ENCODE data around the gene TNFRSF18.

Gene TNFRSF18

DNA sequence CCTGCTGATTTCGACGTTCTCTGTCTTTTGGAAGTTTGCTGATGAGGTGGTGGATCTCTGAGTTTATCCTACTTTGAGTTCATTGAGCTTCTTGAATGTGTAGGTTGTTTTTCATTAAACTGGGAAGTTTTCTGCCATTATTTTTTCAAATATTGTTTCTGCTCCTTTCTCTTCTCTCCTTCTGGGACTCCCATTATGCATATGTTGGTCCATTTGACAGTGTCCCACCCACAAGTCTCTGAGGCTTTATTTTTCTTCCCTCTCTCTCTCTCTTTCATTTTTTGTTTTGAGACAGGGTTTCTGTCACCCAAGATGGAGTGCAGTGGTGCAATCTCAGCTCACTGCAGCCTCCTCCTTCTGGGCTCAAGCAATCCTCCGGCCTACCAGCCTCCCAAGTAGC lies 11.7 kb downstream of the TNFRSF18 start:
- H3K4me3 ChIP-seq (replicated peaks in 1 of 2; ENCODE audit: low read depth in 2 of 2, low read length in 2 of 2): no peak overlapping the region
- DNase-seq (ENCODE audit: low read depth in 2 of 2): no peak
- TF ChIP-seq, protein P1, sequence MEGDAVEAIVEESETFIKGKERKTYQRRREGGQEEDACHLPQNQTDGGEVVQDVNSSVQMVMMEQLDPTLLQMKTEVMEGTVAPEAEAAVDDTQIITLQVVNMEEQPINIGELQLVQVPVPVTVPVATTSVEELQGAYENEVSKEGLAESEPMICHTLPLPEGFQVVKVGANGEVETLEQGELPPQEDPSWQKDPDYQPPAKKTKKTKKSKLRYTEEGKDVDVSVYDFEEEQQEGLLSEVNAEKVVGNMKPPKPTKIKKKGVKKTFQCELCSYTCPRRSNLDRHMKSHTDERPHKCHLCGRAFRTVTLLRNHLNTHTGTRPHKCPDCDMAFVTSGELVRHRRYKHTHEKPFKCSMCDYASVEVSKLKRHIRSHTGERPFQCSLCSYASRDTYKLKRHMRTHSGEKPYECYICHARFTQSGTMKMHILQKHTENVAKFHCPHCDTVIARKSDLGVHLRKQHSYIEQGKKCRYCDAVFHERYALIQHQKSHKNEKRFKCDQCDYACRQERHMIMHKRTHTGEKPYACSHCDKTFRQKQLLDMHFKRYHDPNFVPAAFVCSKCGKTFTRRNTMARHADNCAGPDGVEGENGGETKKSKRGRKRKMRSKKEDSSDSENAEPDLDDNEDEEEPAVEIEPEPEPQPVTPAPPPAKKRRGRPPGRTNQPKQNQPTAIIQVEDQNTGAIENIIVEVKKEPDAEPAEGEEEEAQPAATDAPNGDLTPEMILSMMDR (IDR thresholded peaks at IDR 0.05; ENCODE audit: low read depth, low read length): no peak

DNA sequence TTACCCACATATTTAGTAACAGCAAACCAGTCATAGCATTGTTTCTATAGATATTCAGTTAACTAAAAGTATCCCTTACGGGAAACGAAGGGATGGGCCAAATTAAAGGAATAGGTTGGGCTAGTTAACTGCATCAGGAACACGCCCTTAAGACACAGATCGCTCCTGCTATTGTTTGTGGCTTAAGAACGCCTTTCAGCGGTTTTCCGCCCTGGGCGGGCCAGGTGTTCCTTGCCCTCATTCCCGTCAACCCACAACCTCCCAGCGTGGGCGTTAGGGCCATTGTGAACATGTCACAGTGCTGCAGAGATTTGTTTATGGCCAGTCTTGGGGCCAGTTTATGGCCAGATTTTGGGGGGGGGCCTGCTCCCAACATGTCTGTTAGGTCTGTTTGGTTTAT lies 14.7 kb downstream of the TNFRSF18 start:
- no peak overlapping the region for H3K4me3 ChIP-seq (replicated peaks in 1 of 2; ENCODE audit: low read depth in 2 of 2, low read length in 2 of 2)
- TF ChIP-seq, protein P1 (IDR thresholded peaks at IDR 0.05; ENCODE audit: low read depth, low read length): no peak
- DNase-seq (ENCODE audit: low read depth in 2 of 2): no peak

DNA sequence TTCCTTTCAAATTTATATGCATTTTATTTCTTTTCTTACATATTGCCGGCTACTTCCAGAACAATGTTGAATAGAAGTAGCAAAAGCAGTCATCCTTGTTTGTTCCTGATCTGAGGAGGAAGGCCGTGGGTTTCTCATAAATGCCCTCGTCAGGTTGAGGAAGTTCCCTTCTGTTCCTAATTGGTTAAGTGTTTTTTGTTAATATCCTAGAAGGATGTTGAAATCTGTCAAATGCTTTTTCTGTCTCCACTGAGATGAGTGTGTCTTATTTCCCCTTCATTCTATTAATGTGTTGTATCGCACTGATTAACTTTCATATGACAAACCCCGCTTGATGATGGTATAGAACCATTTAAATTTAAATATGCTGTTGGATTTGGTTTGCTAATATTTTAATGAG lies 17.3 kb downstream of the TNFRSF18 start:
- no peak for DNase-seq (ENCODE audit: low read depth in 2 of 2)
- H3K4me3 ChIP-seq (replicated peaks in 1 of 2; ENCODE audit: low read depth in 2 of 2, low read length in 2 of 2): no peak overlapping the region
- TF ChIP-seq, protein P1 (IDR thresholded peaks at IDR 0.05; ENCODE audit: low read depth, low read length): no peak

DNA sequence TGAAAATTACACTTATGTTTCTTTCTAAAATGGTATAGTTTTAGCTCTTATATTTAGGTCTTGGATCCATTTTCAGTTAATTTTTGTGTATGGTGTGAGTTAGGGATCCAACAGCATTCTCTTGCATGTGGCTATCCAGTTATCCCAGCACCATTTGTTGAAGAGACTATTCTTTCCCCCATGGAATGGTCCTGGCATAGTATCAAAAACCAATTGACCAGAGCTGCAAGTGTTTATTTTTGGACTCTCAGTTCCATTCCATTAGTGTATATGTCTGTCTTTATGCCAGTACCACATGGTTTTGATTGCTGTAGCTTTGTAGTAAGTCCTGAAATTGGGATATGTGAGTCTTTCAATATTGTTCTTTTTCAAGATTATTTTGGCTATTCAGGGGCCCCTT lies 18.5 kb downstream of the TNFRSF18 start:
- no peak overlapping the region for H3K4me3 ChIP-seq (replicated peaks in 1 of 2; ENCODE audit: low read depth in 2 of 2, low read length in 2 of 2)
- TF ChIP-seq, protein P1 (IDR thresholded peaks at IDR 0.05; ENCODE audit: low read depth, low read length): no peak
- DNase-seq (ENCODE audit: low read depth in 2 of 2): peak in 1 of 2 donors; percentile 12

DNA sequence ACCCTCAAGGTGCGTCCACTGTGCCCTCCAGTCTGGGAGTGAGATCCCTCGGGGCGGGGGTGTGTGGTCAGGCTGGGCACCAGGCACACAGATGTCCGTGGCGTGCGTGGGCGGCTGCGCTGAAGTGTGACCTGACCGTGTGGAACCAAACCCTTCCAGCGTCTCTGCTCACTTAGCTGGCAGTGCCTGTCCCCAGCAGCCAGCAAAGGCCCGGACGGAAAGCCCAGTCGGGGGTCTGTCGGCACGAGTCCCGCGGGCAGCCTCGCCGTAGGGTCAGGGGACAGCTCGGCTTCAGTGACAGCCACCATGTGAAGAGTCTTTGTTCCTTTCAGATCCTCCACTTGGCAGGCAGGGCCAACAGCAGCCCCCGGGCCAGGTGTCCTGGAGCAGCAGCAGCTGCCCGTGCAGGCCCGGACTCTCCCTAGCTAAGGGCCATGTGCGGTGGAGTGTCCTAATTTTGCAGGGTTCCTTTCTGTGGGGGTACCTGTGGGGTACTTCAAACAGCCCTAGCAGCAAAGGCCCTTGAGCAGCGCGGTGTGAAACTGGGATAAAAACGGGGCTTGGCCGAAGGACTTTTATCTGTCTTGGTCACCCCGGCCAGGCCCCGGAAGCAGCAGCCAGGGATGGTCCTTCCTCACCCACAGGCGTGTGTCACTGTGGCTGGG lies 21.2 kb downstream of the TNFRSF18 start:
- H3K4me3 ChIP-seq (replicated peaks in 1 of 2; ENCODE audit: low read depth in 2 of 2, low read length in 2 of 2): no peak overlapping the region
- TF ChIP-seq, protein P1 (IDR thresholded peaks at IDR 0.05; ENCODE audit: low read depth, low read length): no peak
- no peak for DNase-seq (ENCODE audit: low read depth in 2 of 2)

DNA sequence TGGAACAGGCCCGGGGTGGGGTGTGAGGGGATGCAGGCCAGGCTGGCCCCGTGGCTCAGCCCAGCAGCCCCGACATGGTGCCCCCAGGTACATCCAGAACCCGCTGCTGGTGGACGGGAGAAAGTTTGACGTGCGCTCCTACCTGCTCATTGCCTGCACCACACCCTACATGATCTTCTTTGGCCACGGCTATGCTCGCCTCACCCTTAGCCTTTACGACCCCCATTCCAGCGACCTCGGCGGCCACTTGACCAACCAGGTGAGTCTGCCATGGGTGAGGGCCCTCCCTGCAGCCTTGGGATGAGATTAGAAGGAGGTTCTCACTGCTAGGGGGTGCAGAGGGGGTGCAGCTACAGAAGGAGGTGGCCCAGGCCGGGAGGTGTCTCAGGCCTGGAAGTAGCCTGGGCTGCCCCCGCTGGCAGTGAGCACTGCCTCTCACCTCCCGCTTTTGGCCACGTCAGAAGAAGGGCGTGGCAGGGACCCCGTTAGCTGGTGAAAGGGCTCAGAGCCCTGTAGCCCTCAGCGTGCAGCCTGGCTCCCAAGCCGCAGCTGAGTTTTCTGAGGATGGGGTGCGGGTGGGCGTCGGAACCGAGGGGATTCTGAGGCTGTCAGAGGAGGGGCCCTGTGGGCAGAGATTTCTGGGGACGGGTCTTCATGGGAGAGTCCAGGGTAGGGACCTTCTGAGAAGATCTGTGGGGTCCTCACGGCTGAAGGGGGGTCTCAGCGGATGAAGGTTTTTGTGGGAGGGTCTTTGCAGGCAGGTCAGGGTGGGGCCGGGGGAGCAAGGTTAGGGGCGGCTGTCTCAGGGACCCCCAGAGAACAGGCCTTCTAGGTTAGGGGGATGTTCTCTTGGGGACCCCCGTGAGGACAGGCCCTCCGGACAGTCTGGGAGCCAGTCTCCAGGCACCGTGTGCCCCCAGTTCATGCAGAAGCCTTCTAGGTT lies 22.3 kb downstream of the TNFRSF18 start:
- H3K4me3 ChIP-seq (replicated peaks in 1 of 2; ENCODE audit: low read depth in 2 of 2, low read length in 2 of 2): no peak overlapping the region
- DNase-seq (ENCODE audit: low read depth in 2 of 2): no peak
- TF ChIP-seq, protein P1 (IDR thresholded peaks at IDR 0.05; ENCODE audit: low read depth, low read length): no peak

All from cardiac fibroblast (primary cell).